GM21737 (cell line): ENCODE measurements around the gene CD80.
"Not testable (repeated sequence)": the region's sequence is repeated elsewhere in the genome, so short reads cannot be mapped to it uniquely, and the experiment has no call there.

Experiments used
- ATAC-seq: cut with Tn5 transposase; IDR thresholded peaks from one replicate; pipeline ENCODE4 v1.9.1; 2021; ENCODE audit warnings: mild to moderate bottlenecking, moderate library complexity; ENCODE audit not compliant: unreplicated experiment

CD80 gene

DNA sequence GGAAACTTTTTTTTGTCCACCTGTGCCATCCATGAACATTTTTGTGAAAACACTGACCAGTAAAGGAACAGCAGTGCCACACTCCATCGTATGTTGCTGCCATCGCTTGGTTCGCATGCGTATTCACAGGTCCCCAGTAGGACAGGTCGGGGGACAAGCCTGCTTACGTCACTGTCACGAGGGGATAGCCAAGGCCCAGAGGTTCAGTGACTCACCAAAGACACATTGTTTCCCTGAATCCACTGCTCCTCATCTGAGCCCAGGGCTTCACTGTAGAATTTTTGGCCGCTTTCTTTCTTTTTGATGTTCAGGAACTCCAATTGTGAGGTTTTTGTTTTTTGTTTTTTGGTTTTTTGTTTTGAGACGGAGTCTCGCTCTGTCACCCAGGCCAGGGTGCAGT lies 25.8 kb upstream of the CD80 start:
- ATAC-seq, result no peak

DNA sequence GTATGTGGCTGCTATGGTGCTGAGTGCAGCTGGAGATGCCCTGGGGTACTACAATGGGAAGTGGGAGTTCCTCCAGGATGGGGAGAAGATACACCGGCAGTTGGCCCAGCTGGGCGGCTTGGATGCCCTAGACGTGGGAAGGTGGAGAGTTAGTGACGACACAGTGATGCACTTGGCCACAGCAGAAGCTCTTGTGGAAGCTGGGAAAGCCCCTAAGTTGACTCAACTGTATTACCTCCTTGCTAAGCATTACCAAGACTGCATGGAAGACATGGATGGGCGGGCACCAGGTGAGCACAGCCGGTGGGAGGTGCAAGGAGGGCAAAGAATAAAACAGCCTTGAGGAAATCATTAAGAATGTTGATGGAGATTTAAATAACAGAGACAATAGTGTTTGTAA lies 22.8 kb upstream of the CD80 start:
- no peak for ATAC-seq

DNA sequence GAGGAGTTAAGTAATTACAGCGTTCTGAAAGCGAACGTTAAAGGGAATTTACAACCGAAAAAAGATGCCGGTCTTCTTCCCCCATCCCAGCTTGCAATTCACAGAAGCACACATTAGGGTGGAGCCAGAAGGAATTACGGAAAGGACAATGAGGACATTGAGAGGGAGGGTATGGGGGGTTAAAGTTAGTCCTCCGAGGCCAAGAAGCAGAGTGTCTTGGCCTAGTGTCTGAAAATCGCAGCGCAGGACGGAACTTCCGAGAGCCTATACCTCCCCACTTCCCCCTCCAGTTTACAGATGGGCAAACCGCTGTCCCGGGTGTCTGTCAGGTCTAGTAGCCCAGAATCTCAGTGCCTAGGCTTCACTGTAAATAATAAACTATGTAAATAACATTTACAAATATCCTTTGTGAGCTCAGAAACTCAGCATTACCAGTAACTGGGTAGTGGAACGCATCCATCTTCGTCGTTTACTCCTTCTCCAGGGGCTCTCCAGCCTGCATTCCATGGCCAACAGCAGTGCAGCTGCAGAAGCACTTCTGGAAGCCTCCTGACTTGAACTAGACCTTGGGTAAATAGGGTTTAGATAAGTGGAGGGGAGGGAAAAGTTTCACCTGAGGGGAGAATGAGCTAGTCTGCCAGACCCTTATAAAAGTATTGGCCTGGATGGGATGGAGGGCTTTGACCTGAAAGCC lies 20.8 kb upstream of the CD80 start:
- peak; percentile 69 for ATAC-seq

DNA sequence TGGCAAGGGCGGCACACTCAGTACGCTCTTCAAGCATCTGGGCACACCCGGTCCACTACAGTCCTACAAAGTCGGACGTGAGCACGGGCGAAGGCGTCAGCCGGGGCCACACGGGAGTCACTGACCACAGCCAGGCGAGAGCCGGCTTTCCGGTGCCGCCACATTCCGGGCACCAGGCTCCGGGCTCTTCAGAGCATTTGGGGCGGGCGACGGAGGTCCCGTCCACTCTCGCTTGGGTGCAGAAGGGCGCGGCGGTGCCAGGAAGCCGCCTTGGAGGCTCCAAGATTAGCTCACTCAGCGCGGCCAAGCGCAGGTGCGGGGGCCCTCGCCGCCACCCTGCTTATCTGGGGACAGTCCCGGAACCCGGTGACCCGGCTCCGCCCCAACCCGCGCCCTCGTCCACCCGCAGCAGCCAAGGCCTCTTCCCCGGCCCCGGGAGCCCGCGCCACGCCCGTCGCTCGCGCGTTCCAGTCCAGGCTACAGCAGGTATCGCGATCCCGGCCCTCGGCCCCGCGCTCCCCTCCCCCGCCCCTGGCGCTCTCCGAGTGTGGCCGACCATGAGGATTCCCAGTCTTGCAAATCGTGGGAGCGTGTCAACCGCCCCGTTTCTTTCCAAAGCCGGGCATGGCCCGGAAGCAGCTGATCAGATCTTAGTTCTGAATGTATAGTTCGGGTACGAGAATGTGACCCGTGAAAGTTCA lies 20.1 kb upstream of the CD80 start, which contains the start of gene ADPRH:
Gene ADPRH, plus strand, starts transcription at position 127 of the 701 bp plus-strand sequence. CDS start 2,678 bp downstream, outside the sequence.
- ATAC-seq, result peak; percentile 61

DNA sequence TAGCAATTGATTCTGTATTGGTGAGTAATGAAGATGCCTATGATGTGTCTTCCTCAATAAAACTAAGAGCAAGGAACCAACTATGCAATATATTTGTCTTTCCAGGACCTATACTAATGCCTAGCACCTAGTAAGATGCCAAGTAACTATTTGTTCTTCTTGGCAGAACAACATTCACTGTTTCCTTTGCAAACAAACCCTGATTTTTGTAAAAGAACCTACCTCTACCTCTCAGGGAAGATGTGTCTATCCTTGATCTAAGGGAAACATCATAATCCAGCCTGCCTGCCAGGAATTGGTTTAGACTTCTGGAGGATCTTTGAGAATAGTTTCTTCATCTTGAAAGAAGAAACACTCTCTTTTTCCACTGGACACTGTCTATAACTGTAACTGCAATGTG lies 16.1 kb upstream of the CD80 start:
- ATAC-seq, result no peak

DNA sequence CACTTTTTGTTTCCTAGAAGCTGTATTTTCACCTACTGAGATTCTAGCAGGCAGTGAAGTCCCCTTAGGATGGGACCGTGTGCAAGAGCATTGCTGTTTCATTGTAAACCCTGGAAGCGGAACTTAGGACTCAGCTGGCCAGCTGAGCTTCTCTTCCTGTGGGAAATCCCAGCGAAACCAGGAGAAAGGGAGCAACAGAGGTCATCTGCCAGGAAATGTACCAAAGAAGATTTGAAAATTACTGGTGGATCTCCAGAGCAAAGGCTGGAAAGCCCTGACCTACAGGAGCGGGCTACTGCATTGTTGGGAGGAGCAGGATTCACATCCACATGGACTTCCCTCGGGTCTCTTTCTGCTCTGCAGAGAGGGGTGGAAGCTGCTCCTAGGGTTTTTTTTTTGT lies 12.3 kb upstream of the CD80 start:
- no peak for ATAC-seq

DNA sequence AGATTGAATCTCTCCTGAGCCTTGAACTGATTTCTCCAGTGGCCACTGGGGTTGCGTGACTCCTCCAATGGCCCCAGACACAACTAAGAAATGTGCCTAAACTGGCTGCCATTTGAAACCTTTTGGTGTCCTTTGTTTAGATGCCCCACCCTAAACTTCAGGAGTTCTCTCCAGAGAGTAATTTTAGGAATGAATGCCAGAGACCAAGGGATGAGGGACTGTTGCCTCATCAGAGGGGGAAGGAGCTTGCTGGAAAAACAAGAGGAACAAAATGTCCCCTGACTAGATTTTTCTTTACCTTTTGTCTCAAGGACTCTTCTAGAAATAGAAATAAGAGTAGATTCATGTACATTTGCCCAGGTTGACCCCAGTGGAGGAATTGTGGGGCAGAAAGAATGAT lies 11.8 kb upstream of the CD80 start:
- no peak for ATAC-seq

DNA sequence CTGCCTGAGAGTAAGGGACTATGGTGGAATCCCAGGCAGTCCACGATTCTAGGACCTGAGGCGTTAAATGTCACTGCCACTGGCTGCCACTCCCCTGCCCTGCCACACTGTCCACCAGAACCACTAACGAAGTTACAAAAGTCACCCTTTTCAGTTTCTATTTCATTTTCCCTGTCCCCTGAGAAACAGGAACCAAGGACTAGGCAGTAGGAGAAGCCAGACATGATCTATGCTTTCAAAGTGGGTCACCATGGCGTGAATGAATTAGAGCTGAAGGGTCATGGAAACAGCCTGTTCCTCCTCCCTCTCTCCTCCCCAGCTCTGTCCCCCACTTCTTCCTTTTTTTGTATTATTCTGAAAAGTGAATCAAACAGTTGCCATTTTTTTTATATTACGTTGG lies 10.8 kb upstream of the CD80 start:
- no peak for ATAC-seq

DNA sequence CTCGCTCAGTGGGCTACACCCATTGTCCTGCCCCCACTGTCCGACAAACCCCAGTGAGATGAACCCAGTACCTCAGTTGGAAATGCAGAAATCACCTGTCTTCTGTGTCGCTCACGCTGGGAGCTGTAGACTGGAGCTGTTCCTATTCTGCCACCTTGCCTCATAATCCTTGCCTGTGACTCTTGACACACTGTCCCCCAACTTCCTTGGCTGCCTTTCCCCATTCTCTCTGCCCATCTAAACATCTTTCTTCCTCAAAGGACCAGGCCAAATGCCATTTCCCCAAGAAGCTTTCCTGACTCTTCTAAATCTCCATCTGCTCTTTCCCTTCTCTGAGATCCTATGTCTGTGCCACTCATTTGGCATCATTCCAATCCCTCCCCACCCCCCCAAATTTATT lies 9.7 kb upstream of the CD80 start:
- ATAC-seq, result no peak

DNA sequence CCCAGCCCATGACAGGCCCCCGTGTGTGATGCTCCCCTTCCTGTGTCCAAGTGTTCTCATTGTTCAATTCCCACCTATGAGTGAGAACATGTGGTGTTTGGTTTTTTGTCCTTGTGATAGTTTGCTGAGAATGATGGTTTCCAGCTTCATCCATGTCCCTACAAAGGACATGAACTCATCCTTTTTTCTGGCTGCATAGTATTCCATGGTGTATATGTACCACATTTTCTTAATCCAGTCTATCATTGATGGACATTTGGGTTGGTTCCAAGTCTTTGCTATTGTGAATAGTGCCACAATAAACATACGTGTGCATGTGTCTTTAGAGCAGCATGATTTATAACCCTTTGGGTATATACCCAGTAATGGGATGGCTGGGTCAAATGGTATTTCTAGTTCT lies 3.9 kb upstream of the CD80 start:
- not testable (repeated sequence) for ATAC-seq

DNA sequence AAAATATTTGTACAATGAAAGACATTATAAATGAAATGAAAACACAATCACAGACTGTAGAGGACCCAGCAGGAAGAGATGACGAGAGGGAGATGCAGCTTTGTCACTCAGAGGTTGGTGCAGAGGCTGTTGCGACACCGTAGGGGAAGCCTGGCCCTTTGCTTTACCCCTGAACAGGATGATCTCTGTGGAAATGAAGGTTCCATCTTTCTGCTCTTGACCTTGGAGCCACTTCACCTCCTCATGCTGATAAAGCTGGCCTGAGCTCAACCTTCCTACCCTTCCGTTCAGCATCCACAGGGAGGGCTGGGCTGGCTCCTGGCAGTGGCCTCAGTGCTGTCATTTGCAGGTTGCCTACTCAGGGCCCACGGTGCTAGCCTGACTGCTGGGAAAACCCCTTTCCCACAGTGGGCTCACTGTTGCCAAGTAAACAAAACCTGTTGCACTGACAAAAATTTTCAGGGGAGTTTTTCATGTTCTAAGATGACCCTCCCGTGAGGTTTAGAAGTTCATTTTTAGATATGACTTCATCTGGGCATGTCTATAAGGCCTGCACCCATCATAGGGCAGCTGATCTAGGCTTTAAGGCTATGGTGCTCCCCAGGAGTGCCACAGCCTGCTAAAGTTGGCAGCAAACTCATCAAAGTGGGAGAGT lies 3.0 kb upstream of the CD80 start:
- ATAC-seq, result peak; percentile 70

DNA sequence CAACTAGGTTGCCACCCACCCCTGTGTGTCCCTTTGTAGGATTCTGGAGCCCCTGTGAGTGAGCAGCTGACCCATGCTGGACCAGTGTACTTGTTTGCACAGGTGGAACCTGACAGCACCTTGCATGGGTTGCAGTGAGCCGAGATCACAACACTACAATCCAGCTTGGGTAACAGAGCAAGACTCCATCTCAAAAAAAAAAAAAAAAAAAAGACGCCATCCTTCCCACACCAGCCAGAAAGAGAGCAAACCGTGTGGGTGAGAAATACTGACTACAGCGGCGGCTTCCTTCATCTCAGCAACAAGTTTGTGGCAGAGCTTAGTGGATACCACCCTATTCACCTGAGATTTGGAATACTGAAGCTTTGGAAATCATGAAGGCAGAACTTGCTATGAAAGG lies 746 bp upstream of the CD80 start:
- no peak for ATAC-seq

DNA sequence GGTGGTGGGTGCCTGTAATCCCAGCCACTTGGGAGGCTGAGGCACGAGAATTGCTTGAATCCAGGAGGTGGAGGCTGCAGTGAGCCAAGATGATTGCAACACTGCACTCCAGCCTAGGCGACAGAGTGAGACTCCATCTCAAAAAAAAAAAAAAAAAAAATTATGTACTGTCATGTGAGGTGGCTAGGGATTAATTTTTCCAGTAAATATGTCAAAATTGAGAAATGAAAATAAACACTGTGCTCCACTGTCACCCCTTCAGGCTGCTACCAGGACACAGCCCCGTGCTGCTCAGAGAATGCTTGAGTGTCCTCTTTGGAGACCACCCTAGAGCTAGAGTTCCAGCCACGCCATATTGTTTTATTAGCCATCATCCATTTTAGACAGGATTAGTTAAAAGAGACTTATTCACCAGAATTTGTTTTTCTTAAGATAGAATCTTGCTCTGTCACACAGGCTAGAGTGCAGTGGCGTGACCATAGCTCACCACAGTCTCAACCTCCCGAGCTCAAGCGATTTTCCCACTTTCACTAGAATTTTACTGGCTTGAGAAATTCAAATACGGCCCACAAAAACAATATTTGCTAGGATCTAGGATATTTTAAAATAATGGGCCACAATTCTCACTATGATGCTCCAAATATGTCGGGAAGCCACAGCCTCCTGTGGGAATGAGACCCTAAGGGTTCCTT lies 642 bp downstream of the CD80 start:
- no peak for ATAC-seq

DNA sequence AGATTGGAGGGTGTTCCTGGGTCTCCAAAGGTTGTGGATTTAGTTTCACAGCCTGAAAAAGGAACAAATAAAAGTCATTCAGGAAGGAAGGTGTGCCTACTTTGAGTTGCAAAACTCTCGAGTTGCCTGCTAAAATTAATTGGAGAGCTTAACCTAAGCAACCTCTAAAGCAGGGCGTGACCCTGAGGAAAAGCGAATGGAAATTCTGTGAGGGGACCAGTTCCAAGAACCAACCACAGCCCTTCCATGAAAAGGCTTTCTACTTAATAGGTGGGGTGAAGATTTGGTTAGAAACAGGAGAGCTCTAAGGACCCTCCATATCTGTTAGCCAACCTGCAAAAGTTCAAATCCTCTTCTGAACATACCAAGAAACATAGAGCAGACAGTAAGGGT lies 1.5 kb downstream of the CD80 start:
- no peak for ATAC-seq

DNA sequence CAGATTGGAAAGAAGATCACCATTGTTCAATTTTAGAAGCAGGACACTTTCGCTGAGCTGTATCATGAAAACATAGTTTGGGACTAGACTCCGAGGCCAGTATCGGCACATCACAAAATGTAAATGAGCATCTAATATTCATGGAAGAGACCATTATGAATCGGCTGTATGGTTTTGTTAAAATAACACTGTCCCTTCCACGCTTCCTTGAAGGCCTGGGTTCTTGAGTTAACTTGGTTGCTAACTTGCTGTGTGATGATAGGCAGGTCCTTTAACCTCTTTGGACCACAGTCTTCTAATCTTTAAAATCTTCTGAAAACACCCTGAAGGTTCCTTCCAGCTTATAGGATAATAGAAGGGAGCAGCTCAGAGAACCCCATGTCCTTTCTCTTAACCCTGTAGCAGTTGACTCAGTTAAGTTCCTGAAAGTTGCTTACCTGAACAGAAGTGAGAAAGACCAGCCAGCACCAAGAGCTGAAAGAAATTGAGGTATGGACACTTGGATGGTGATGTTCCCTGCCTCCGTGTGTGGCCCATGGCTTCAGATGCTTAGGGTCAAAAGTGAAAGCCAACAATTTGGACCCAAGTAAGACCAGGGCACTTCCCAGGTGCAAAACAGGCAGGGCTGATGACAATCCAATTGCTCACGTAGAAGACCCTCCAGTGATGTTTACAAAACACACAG lies 2.1 kb downstream of the CD80 start:
- ATAC-seq, result no peak

DNA sequence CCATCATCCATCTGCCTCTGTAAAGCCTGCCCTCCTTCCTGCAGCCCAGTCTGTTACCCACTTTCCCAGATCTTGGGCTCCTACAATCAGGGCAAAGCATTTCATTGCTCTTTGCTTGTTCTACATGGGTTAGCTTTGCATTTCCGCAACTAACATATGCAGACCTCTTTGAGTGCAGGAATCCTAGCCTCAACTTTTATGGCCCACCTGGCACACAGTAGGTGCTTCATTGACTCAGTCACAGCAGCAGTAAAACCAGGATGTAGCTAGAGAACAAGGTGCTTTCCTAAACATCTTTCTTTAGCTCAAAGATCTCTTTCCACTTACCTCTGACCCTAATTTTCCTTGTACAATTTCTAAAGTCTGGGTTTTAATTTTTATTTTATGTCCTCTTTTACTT lies 3.5 kb downstream of the CD80 start:
- no peak for ATAC-seq

DNA sequence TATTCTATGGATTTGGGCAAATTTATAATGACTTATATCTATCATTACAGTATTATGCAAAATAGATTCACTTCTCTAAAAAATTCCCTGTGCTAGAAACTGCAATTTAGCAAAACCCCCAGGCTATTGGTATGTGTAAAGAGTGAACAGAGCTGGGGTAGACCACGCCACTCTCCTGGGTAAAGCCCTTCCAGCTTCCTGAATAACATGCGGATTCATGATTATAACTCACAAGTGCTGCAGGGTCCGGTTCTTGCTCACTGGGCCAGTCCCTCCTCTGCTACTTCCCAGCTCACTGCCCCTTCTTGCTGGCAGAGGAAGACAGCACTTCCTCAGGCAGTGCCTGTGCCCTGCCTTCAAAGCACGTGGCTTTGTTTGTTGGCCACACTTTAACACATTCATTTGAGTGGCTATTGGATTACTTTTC lies 4.1 kb downstream of the CD80 start:
- ATAC-seq, result no peak

DNA sequence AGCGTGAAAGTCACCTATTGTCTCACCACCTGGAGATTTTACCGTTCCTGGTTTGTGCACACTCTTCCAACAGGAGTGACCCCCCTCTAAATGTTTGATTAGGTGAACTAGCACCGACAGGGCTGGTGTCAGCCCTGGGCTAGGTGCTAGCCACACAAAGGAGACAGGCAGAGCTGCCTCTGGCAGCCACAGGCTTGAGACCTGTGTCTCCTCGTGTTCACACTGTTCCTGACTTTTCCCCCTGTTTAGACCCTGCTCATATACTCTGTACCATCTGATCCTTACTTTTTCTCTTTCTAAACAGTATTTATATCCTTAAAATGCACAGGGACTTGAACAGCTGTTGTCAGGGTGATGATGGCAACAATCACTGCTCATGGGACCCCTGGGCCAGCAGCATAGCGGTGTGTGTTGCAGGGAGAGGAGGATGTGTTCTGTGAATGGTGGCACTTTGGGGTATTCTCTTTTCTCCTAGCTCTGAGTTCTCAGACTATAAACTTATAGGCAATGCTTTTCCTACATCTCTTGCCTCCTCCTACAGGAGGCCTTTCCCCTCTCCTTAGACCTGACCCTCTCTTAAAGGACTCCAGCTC lies 5.5 kb downstream of the CD80 start:
- no peak for ATAC-seq

DNA sequence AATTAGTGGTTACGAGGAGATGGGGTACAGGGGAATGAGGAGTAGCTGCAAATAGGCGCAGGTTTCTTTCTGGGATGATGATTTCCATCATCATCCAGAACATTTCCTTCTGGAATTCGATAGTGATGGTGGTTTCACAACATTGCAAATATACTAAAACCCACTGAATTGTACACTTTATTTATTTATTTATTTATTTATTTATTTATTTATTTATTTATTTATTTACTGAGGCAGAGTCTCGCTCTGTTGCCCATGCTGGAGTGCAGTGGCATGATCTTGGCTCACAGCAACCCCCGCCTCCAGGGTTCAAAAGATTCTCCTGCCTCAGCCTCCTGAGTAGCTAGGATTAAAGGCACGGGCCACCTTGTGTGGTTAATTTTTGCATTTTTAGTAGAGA lies 6.5 kb downstream of the CD80 start:
- not testable (repeated sequence) for ATAC-seq

DNA sequence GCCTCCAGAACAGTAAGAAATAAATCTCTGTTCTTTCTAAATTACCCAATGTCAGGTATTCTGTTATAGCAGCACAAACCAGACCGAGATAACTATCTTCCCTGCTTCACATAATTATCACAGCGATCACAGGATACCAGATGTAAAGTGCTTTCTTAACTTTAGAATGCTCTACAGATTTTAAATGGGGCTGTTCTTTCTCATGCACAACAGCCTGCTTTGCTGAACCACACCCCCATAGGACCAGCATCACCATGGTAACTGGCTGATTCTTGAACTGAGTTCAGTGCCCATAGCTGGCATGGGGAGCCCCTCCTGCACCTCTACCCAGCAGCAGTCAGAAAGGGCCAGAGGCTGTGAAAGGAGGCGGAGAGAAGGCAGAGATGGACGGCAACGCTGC lies 7.8 kb downstream of the CD80 start:
- ATAC-seq, result no peak
